GM23338 (cell line): Measurements from ENCODE around the gene ZBTB46. TPM values are rescaled to one million over a fixed set of nuclear protein-coding genes. Genes with fewer than 3 reads are reported as not detected.

Experiments
- ATAC-seq: fragments of 200-7000 bp; cut with Tn5 transposase; 3 replicates; pipeline ENCODE4 v1.9.1; 2020
- DNase-seq: peaks from one replicate; pipeline ENCODE4 v3.0.0-alpha.2; 2015; ENCODE audit warnings: low spot score
- H2AFZ ChIP-seq: fragments of 200-600 bp; sonication (generic); 2 replicates; pipeline ENCODE4 v1.8.0; 2016; ENCODE audit warnings: antibody characterized with exemption, mild to moderate bottlenecking, moderate library complexity
- H3F3A ChIP-seq: fragments of 200-600 bp; sonication (generic); replicated peaks from 2 replicates; pipeline ENCODE4 v1.8.0; 2017; ENCODE audit warnings: antibody characterized with exemption, mixed run types, low read depth
- H3K27ac ChIP-seq: fragments of 200-600 bp; sonication (generic); 2 replicates; pipeline ENCODE4 v1.6.1; 2016; ENCODE audit warnings: low read depth
- H3K27me3 ChIP-seq: fragments of 200-600 bp; sonication (generic); 2 replicates; pipeline ENCODE4 v1.8.0; 2016; ENCODE audit warnings: mild to moderate bottlenecking, mixed run types, moderate library complexity; ENCODE audit not compliant: insufficient read depth
- H3K36me3 ChIP-seq: fragments of 200-600 bp; sonication (generic); 2 replicates; pipeline ENCODE4 v1.8.0; 2016; ENCODE audit warnings: mild to moderate bottlenecking; ENCODE audit not compliant: insufficient read depth
- H3K4me1 ChIP-seq: fragments of 200-600 bp; sonication (generic); 2 replicates; pipeline ENCODE4 v1.8.0; 2016; ENCODE audit warnings: mild to moderate bottlenecking, moderate library complexity; ENCODE audit not compliant: insufficient read depth
- H3K4me2 ChIP-seq: fragments of 200-600 bp; sonication (generic); 2 replicates; pipeline ENCODE4 v1.7.1; 2017; ENCODE audit warnings: mixed run types
- H3K4me3 ChIP-seq: fragments of 200-600 bp; sonication (generic); 2 replicates; pipeline ENCODE4 v1.6.1; 2016; ENCODE audit warnings: mixed run types
- H3K79me2 ChIP-seq: fragments of 200-600 bp; sonication (generic); replicated peaks from 2 replicates; pipeline ENCODE4 v1.8.0; 2017; ENCODE audit warnings: mild to moderate bottlenecking; ENCODE audit not compliant: insufficient read depth
- H3K9me2 ChIP-seq: fragments of 200-600 bp; sonication (generic); 2 replicates; pipeline ENCODE4 v1.8.0; 2017; ENCODE audit not compliant: insufficient read depth
- H4K20me1 ChIP-seq: fragments of 200-600 bp; sonication (generic); replicated peaks from 2 replicates; pipeline ENCODE4 v1.8.0; 2017; ENCODE audit warnings: mild to moderate bottlenecking; ENCODE audit not compliant: insufficient read depth
- H3K27ac Mint-ChIP-seq: 2 replicates; pipeline ENCODE4 v1.8.0; 2020; ENCODE audit warnings: inconsistent platforms, mild to moderate bottlenecking, moderate library complexity, mixed read lengths
- H3K27me3 Mint-ChIP-seq: 3 replicates; pipeline ENCODE4 v1.8.0; 2022; ENCODE audit warnings: low read depth, mild to moderate bottlenecking, moderate library complexity, mixed read lengths, inconsistent platforms; ENCODE audit not compliant: insufficient read depth, poor library complexity
- H3K36me3 Mint-ChIP-seq: 3 replicates; pipeline ENCODE4 v1.8.0; 2021; ENCODE audit warnings: low read depth, mild to moderate bottlenecking, inconsistent platforms, moderate library complexity, mixed read lengths
- H3K4me1 Mint-ChIP-seq: 3 replicates; pipeline ENCODE4 v1.8.0; 2020; ENCODE audit warnings: mild to moderate bottlenecking, inconsistent platforms, mixed read lengths
- H3K4me3 Mint-ChIP-seq: 3 replicates; pipeline ENCODE4 v1.8.0; 2021; ENCODE audit warnings: moderate library complexity, mild to moderate bottlenecking, inconsistent platforms, mixed read lengths
- H3K9me3 Mint-ChIP-seq: 3 replicates; pipeline ENCODE4 v1.8.0; 2020; ENCODE audit warnings: moderate library complexity, mild to moderate bottlenecking, inconsistent platforms, mixed read lengths
- CREB1 ChIP-seq: fragments of 250-450 bp; sonication (Bioruptor Pico); IDR thresholded peaks from 2 replicates; pipeline ENCODE4 v1.5.0; 2020; ENCODE audit warnings: low read depth, mild to moderate bottlenecking, moderate library complexity
- ETS1 ChIP-seq: IDR thresholded peaks from 2 replicates; pipeline ENCODE4 v1.6.1; 2016; ENCODE audit warnings: antibody characterized with exemption
- EZH2 ChIP-seq: fragments of 200-600 bp; sonication (generic); IDR thresholded peaks from one replicate; pipeline ENCODE4 v1.8.0; 2017; ENCODE audit warnings: antibody characterized with exemption, mild to moderate bottlenecking, low read depth; ENCODE audit not compliant: unreplicated experiment
- JUNB ChIP-seq: IDR thresholded peaks from one replicate; pipeline ENCODE4 v1.6.1; 2016; ENCODE audit warnings: antibody characterized with exemption; ENCODE audit not compliant: unreplicated experiment
- POLR2AphosphoS5 ChIP-seq: IDR thresholded peaks from 2 replicates; pipeline ENCODE4 v1.6.1; 2016; ENCODE audit warnings: antibody characterized with exemption, low read depth
- REST ChIP-seq: IDR thresholded peaks from one replicate; pipeline ENCODE4 v1.6.1; 2018; ENCODE audit warnings: antibody characterized with exemption; ENCODE audit not compliant: unreplicated experiment
- ZNF114 ChIP-seq: fragments of 250-450 bp; sonication (Bioruptor Pico); IDR thresholded peaks from 2 replicates; pipeline ENCODE4 v1.5.0; 2020; ENCODE audit warnings: mild to moderate bottlenecking, moderate library complexity
- ZNF331 ChIP-seq: fragments of 250-450 bp; sonication (Bioruptor Pico); IDR thresholded peaks from 2 replicates; pipeline ENCODE4 v1.5.0; 2020; ENCODE audit warnings: low read depth, mild to moderate bottlenecking, moderate library complexity
- ZNF462 ChIP-seq: fragments of 250-450 bp; sonication (Bioruptor Pico); IDR thresholded peaks from 2 replicates; pipeline ENCODE4 v1.5.0; 2020; ENCODE audit warnings: mild to moderate bottlenecking, moderate library complexity
- polyA plus RNA-seq: library from polyadenylated mRNA; unstranded; fragments of >200 nt; fragmentation: Nextera tagmentation; extraction: Ambion mirVana; gene quantifications from 2 replicates; pipeline ENCODE4 v1.2.1, GENCODE V29; 2016
- total RNA-seq: library from RNA; depleted of rRNA; stranded (reverse); fragments of >200 nt; shearing (Covaris generic); gene quantifications from 2 replicates; pipeline ENCODE4 v1.2.3, GENCODE V29; 2014

The ZBTB46 gene
- total and polyA plus RNA-seq, 2 experiments from 2014 or later: 3.2 to 26.9 TPM

GRCh38 chr20:63789836-63790571, 41.1 kb downstream of the ZBTB46 start:
- Histone ChIP-seq H3K4me3 (no peak overlapping the region), H3K9me2 (no peaks in the 10 kb centered on the region), H3K79me2 (peaks cover 13% of the 10 kb centered on the region), H3K4me1 (peaks cover 4% of the 10 kb centered on the region; the same call in 1 of the 2 replicates), H3F3A (peaks cover 15% of the 10 kb centered on the region), H3K27ac (no peak overlapping the region), H3K4me2 (no peak overlapping the region), H2AFZ (no peak overlapping the region), H3K36me3 (no peaks in the 10 kb centered on the region), H4K20me1 (peaks cover 19% of the 10 kb centered on the region), H3K27me3 (no peaks in the 10 kb centered on the region)
- TF ChIP-seq POLR2AphosphoS5 (no peak), EZH2 (no peak), ZNF114 (no peak), ZNF462 (CRISPR knock-in tag) (no peak)
- Mint-ChIP-seq H3K9me3 (no peaks in the 10 kb centered on the region), H3K4me3 (no peak overlapping the region), H3K36me3 (no peaks in the 10 kb centered on the region; the same call in 2 of the 3 replicates), H3K4me1 (peaks cover 2% of the 10 kb centered on the region), H3K27me3 (peaks cover 10% of the 10 kb centered on the region), H3K27ac (no peak overlapping the region)
- no peak for DNase-seq
- no peak for ATAC-seq

GRCh38 chr20:63787749-63788148, 43.3 kb downstream of the ZBTB46 start:
- DNase-seq: no peak
- H3K4me3 ChIP-seq: no peak overlapping the region
- Mint-ChIP-seq H3K4me1 (peaks cover 2% of the 10 kb centered on the region), H3K27me3 (peaks cover 10% of the 10 kb centered on the region), H3K4me3 (no peak overlapping the region), H3K27ac (no peak overlapping the region; the same call in 1 of the 2 replicates), H3K36me3 (no peaks in the 10 kb centered on the region; the same call in 2 of the 3 replicates), H3K9me3 (no peaks in the 10 kb centered on the region)
- no peak overlapping the region for H3K27ac ChIP-seq
- no peaks in the 10 kb centered on the region for H3K27me3 ChIP-seq
- H3K36me3 ChIP-seq: no peaks in the 10 kb centered on the region
- no peaks in the 10 kb centered on the region; the same call in none of the 2 replicates for H3K79me2 ChIP-seq
- no peak for TF ChIP-seq ETS1
- TF ChIP-seq ZNF331 (CRISPR knock-in tag): no peak
- no peak for TF ChIP-seq CREB1 (CRISPR knock-in tag)
- TF ChIP-seq REST: no peak
- TF ChIP-seq JUNB: no peak
- no peak for TF ChIP-seq ZNF114
- H3K4me2 ChIP-seq: no peak overlapping the region
- peaks cover 4% of the 10 kb centered on the region; the same call in 1 of the 2 replicates for H3K4me1 ChIP-seq
- H3F3A ChIP-seq: peaks cover 15% of the 10 kb centered on the region
- no peak for ATAC-seq
- H3K9me2 ChIP-seq: no peaks in the 10 kb centered on the region
- H2AFZ ChIP-seq: no peak overlapping the region
- peaks cover 19% of the 10 kb centered on the region for H4K20me1 ChIP-seq
